K562 (cell line): ENCODE data around the gene C17orf114.

Source experiments
- HDGF ChIP-seq: fragments of 450-650 bp; IDR thresholded peaks from 2 replicates; pipeline ENCODE4 v1.6.1; 2016
- NCOA2 ChIP-seq, 2 experiments: fragments of 450-650 bp; IDR thresholded peaks; 2 replicates each; pipeline ENCODE4 v1.6.1; 2018; ENCODE audit warnings: mild to moderate bottlenecking in 2 of 2, moderate library complexity in 1 of 2; ENCODE audit not compliant: partially characterized antibody in 2 of 2
- POLR2A ChIP-seq: fragments of 450-650 bp; conservative IDR thresholded peaks from 2 replicates; pipeline ENCODE4 v1.6.1; 2016
- ZNF561 ChIP-seq: fragments of 450-650 bp; formaldehyde crosslinking; conservative IDR thresholded peaks from 2 replicates; pipeline ENCODE4 v1.4.0; 2020; ENCODE audit warnings: mild to moderate bottlenecking, moderate library complexity
- TF ChIP-seq, protein P1 (sequence below): sonication (generic); formaldehyde crosslinking; IDR thresholded peaks from 2 replicates; pipeline ENCODE4 v1.8.1; 2023; ENCODE audit warnings: mild to moderate bottlenecking, missing genetic modification reagents
- TF ChIP-seq, protein P2 (sequence below), 3 experiments: IDR thresholded peaks in 2 of 3; conservative IDR thresholded peaks in 1 of 3; 2 replicates each; pipeline ENCODE4 v1.5.1; 2011 to 2012; ENCODE audit warnings: low read length in 3 of 3, mild to moderate bottlenecking in 3 of 3, control low read depth in 2 of 3, improper control_type of control experiment in 1 of 3, inconsistent platforms in 1 of 3, low read depth in 1 of 3, mixed read lengths in 1 of 3, moderate library complexity in 1 of 3; ENCODE audit not compliant: insufficient read depth in 2 of 3

DNA sequence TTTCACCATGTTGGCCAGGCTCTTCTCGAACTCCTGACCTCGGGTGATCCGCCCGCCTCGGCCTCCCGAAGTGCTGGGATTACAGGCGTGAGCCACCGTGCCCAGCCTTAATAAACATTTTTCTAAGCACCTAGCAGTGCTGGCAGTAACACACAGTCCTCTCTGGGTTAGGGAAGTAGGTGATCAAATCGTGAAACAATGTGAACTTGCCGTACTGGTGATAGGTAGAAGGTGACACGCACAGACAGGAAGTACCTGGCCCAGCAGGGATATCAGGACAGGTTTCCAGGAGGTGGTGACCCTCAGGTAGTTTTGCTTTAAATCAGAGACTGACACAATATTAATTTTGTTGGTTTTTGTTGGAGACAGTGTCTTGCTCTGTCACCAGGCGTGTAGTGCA, 9.3 kb upstream of the C17orf114 start:
- TF ChIP-seq, protein P1, sequence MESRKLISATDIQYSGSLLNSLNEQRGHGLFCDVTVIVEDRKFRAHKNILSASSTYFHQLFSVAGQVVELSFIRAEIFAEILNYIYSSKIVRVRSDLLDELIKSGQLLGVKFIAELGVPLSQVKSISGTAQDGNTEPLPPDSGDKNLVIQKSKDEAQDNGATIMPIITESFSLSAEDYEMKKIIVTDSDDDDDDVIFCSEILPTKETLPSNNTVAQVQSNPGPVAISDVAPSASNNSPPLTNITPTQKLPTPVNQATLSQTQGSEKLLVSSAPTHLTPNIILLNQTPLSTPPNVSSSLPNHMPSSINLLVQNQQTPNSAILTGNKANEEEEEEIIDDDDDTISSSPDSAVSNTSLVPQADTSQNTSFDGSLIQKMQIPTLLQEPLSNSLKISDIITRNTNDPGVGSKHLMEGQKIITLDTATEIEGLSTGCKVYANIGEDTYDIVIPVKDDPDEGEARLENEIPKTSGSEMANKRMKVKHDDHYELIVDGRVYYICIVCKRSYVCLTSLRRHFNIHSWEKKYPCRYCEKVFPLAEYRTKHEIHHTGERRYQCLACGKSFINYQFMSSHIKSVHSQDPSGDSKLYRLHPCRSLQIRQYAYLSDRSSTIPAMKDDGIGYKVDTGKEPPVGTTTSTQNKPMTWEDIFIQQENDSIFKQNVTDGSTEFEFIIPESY (CRISPR knock-in tag) = no peak
- TF ChIP-seq POLR2A = no peak
- TF ChIP-seq NCOA2 (IDR thresholded peaks at IDR 0.05; ENCODE audit: partially characterized antibody in 2 of 2) = no peak
- TF ChIP-seq, protein P2, sequence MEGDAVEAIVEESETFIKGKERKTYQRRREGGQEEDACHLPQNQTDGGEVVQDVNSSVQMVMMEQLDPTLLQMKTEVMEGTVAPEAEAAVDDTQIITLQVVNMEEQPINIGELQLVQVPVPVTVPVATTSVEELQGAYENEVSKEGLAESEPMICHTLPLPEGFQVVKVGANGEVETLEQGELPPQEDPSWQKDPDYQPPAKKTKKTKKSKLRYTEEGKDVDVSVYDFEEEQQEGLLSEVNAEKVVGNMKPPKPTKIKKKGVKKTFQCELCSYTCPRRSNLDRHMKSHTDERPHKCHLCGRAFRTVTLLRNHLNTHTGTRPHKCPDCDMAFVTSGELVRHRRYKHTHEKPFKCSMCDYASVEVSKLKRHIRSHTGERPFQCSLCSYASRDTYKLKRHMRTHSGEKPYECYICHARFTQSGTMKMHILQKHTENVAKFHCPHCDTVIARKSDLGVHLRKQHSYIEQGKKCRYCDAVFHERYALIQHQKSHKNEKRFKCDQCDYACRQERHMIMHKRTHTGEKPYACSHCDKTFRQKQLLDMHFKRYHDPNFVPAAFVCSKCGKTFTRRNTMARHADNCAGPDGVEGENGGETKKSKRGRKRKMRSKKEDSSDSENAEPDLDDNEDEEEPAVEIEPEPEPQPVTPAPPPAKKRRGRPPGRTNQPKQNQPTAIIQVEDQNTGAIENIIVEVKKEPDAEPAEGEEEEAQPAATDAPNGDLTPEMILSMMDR (IDR thresholded peaks at IDR 0.05 in 2 of 3, conservative IDR thresholded peaks at IDR 0.05 in 1 of 3; ENCODE audit: insufficient read depth in 2 of 3, low read depth in 1 of 3, low read length in 3 of 3) = no peak
- no peak for TF ChIP-seq HDGF
- TF ChIP-seq ZNF561 (CRISPR knock-in tag) = no peak
